SIG-M5 treated with dmso at 0.1 percent for 504 hours (cell line): ENCODE results near the gene SNRNP35.
A peak's percentile ranks its signal among the peaks of the same experiment; 100 is the strongest.
"Not testable (repeated sequence)": the region's sequence is repeated elsewhere in the genome, so short reads cannot be mapped to it uniquely, and the experiment has no call there.

Source experiments
- DNase-seq: peaks from one replicate; lab custom pipeline; 2025; ENCODE audit not compliant: unreplicated experiment; lab: John Stamatoyannopoulos, UW

SNRNP35 gene

GRCh38 chr12:123487428-123487827, 29.5 kb downstream of the SNRNP35 start:
- DNase-seq, result no peak

DNA sequence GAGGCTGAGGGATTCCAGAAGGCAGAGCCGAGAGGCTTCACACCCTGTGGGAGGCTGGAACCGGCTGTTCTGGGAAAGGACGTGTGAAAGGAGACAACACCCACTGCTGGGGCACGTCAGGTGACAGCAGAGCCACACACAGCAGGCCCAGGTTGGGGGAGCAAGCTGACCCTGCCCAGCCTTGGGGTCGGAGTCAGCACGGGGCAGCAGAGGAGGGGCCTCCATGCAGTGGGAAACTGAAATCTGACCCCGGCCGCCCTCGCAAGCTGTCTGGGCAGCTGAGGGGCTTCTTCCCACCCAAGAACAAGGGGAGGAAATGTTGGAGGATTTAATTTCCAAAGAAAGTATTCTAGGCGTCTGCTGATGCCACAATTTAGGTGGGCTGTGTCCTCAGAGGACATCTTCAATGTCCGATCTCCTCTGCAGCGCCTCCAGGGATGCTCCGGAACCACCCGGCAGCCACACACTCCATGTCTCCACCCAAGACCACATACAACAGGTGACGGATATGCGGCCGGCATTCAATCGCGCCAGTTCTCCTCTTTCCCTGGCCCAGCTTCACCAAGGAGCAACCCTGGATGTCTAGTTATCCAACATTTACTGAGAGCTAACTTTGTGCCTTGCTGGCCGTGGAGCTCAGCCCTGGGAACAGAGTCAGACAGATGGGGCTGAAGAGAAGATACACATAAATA, 30.7 kb downstream of the SNRNP35 start:
- DNase-seq, result no peak

DNA sequence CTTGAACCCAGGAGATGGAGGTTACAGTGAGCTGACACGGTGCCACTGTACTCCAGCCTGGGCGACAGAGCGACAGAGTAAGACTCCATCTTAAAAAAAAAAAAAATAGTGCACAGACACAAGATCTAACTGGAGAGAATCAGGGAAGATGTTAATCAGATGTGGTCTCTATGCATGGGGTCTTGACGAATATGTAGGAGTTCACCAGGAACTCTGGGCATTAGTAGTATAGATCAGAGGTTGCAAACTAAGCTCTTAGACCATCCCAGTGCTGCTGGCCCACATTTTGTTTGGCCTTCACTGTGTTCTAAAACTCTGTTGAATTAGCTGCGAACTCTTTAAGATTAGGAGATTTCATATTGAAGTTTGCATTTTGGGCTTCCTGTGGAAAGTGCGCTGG, 31.6 kb downstream of the SNRNP35 start:
- no peak for DNase-seq

- DNase-seq, result no peak
Measured at GRCh38 chr12:123490089-123490488, 32.1 kb downstream of the SNRNP35 start.

GRCh38 chr12:123491056-123491455, 33.1 kb downstream of the SNRNP35 start:
- no peak for DNase-seq

DNA sequence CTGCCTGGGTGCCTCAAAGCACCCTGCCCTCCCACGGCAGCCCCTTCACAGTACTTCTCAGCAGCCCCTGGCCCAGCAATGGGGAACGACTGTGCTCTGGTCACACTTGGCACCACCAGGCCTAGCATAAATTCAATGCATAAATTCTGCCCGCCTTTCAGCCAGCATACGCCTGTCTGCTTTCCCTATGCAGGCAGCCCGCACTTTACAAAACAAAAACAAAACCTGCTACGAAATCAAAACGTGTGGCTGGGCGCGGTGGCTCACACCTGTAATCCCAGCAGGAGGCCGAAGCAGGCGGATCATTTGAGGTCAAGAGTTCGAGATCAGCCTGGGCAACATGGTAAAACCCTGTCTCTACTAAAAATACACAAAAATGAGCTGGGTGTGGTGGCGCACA, 33.5 kb downstream of the SNRNP35 start:
- no peak for DNase-seq

- peak; percentile 54 for DNase-seq
Measured at GRCh38 chr12:123492339-123493039, 34.5 kb downstream of the SNRNP35 start.

GRCh38 chr12:123494124-123494851, 36.3 kb downstream of the SNRNP35 start:
- DNase-seq, result no peak

- DNase-seq, result no peak
Measured at GRCh38 chr12:123497065-123497464, 39.1 kb downstream of the SNRNP35 start.

DNA sequence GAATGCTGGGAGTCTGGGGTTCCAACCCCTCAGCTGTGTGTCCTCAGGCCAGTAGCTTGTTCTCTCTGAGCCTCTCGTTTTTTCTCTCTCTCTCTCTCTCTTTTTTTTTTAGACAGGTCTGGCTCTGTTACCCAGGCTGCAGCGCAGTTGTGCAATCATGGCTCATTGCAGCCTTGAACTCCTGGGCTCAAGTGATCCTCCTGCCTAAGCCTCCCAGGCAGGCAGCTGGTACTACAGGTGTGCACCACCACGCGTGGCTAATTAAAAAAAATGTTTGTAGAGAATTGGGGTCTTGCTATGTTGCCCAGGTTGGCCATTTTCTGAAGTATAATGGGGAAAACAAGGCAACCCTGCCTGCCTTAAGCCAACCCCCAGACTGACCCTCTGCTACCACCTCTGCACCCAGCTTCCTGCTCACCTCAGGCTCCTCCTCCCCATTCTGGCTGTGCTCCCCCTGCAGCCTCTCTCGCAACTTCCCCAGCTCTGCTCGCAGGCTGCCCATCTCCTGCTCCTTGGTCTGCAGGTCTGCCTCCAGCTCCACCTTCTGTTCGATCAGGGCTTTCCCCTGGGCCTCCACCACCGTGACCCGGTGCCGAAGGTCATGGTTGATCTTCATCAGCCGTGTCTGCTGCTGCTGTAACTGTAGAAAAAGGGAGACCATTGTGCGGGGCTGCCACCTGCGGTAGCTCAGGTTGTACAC, 40.3 kb downstream of the SNRNP35 start:
- DNase-seq, result no peak

- DNase-seq, result no peak
Measured at GRCh38 chr12:123499332-123499731, 41.4 kb downstream of the SNRNP35 start.

DNA sequence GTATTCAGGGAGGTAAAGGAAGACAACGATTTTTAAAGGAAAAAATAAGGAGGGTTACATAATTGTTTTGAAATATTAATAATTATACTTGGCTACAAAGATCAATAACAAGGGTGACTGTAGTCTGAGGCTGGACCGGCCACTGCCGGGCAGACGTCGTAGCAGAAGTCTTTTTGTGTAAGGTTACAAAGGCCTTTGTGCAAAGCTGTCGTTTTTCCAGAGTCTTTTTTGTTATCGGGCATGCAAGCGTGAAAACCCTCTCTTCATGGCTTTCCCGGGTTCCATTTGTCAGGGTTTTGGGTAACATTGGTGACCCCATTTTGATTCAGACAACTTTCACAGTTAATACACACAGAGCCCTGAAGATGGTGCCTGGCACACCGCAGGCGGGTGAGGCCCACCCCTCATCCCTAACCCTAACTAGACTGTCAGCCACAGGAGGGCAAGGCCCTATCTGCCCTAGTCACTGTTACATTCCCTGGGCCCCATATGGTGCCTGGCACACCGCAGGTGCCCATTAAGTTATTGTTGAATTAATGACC, 44.3 kb downstream of the SNRNP35 start:
- no peak for DNase-seq

DNA sequence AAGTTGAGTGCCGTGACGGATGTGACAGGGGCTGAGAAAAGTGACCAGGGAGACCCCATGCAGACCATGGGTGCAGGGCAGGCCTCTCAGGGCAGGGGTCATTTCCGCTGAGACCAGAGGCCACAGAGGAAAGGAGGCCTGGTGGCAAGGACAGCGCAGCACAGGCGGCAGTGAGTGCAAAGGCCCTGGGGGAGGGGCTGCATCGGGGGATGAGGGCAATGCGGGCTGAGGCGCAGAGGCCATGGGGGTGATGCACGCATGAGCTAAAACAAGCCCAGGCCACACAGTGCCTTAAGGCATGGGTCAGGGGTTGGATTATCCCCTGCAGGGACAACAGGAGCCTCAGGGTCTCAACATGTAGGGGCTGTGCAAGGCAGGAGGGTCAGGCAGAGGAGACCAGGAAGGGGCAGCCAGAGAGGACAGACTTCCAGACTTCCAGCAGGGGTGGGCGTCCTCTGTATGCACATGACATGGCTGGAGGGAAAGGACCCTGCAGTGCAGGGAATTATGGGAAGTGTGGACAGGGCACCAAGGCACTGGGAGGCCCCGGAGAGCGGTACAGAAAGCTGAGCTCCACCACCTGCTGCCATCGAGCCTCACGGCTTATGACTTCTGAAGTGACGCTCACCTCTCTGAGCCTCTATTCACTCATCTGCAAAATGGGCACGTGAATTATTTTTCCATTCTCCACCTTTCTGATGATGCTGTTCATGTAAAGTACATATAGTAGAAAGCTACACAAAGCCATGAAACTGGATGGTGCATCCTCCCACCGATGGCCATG, 48.3 kb downstream of the SNRNP35 start:
- no peak for DNase-seq

GRCh38 chr12:123506843-123507236, 48.9 kb downstream of the SNRNP35 start:
- no peak for DNase-seq

DNA sequence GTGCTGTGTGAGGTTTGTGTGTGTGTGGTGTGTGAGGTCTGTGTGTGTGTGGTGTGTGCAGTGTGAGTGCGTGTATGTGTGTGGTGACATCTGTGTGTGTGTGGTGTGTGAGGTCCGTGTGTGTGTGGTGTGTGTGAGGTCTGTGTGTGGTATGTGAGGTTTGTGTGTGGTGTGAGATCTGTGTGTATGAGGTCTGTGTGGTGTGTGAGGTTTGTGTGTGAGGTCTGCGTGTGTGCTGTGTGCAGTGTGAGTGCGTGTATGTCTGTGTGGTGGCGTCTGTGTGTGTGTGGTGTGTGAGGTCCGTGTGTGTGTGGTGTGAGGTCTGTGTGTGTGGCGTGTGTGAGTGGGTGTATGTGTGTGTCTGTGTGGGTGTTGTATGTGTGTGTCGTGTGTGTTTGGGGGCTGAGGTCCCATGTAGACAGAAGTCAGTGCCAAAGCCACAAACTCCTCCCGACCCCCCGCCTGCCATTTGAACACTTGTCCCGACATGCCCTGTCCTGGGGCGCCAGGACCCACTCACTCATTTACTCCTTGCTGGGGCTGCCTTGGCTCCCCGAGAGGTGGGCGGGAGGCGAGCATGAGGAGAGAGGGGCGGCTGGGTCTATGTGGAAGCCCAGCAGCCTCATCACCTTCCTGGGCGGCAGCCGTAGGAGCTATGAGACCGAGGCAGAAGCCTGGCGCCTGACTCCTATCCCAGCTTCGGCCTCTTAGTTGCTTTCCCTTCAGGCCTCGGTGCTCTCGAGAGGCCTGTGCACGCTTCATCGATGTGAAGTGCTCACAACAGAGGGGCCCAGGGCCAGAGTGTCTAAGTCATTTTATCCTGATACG, 55.1 kb downstream of the SNRNP35 start:
- no peak for DNase-seq

- no peak for DNase-seq
Measured at GRCh38 chr12:123513805-123514204, 55.9 kb downstream of the SNRNP35 start.

GRCh38 chr12:123514582-123515221, 56.8 kb downstream of the SNRNP35 start:
- not testable (repeated sequence) for DNase-seq

GRCh38 chr12:123516216-123516780, 58.4 kb downstream of the SNRNP35 start:
- DNase-seq, result no peak
